ENCODE measurements around the gene DLG5.

DLG5 gene

GRCh38 chr10:77804371-77804770 is 122.2 kb downstream of the DLG5 start:
- no peak for DNase-seq (ENCODE audit: low read depth, low spot score)
- ChIA-PET CTCF (interaction anchor here (0.6 kb wide), 1 partner anchor 26 kb away, joined by 3 read pairs; no protein-coding TSS in a partner anchor), POLR2A (no interaction called here)
- TF ChIP-seq CTCF (IDR thresholded peaks at IDR 0.05; ENCODE audit: insufficient read depth, low read length, missing control alignments): no peak
- H3K4me3 ChIP-seq (ENCODE audit: low read depth, low read length): no peak overlapping the region

GRCh38 chr10:77801474-77802161 is 124.9 kb downstream of the DLG5 start:
- ChIA-PET POLR2A (no interaction called here), CTCF (no interaction called here)
- H3K4me3 ChIP-seq (ENCODE audit: low read depth, low read length): no peak overlapping the region
- DNase-seq (ENCODE audit: low read depth, low spot score): no peak
- TF ChIP-seq CTCF (IDR thresholded peaks at IDR 0.05; ENCODE audit: insufficient read depth, low read length, missing control alignments): no peak

- no peak for TF ChIP-seq CTCF (IDR thresholded peaks at IDR 0.05; ENCODE audit: insufficient read depth, low read length, missing control alignments)
- no peak for DNase-seq (ENCODE audit: low read depth, low spot score)
- ChIA-PET CTCF (no interaction called here), POLR2A (no interaction called here)
- no peak overlapping the region for H3K4me3 ChIP-seq (ENCODE audit: low read depth, low read length)
These were observed 125.8 kb downstream of the DLG5 start for GRCh38 chr10:77800738-77801266.

GRCh38 chr10:77800320-77800719 is 126.2 kb downstream of the DLG5 start:
- no peak overlapping the region for H3K4me3 ChIP-seq (ENCODE audit: low read depth, low read length)
- ChIA-PET CTCF (no interaction called here), POLR2A (no interaction called here)
- no peak for TF ChIP-seq CTCF (IDR thresholded peaks at IDR 0.05; ENCODE audit: insufficient read depth, low read length, missing control alignments)
- DNase-seq (ENCODE audit: low read depth, low spot score): no peak

- POLR2A ChIA-PET: no interaction called here
- no peak overlapping the region for H3K4me3 ChIP-seq (ENCODE audit: low read depth, low read length)
- no peak for TF ChIP-seq CTCF (IDR thresholded peaks at IDR 0.05; ENCODE audit: insufficient read depth, low read length, missing control alignments)
- no peak for DNase-seq (ENCODE audit: low read depth, low spot score)
- CTCF ChIA-PET: no interaction called here
These were observed 127.2 kb downstream of the DLG5 start for GRCh38 chr10:77799352-77799751.

- H3K4me3 ChIP-seq (ENCODE audit: low read depth, low read length): no peak overlapping the region
- no peak for DNase-seq (ENCODE audit: low read depth, low spot score)
- ChIA-PET CTCF (no interaction called here), POLR2A (no interaction called here)
- no peak for TF ChIP-seq CTCF (IDR thresholded peaks at IDR 0.05; ENCODE audit: insufficient read depth, low read length, missing control alignments)
These were observed 127.6 kb downstream of the DLG5 start for GRCh38 chr10:77798940-77799339.
